ENCODE measurements around the gene TNK2. TPM values are rescaled to one million over a fixed set of nuclear protein-coding genes. Genes with fewer than 3 reads are reported as not detected.

Gene TNK2
- total RNA-seq, 2 donors from 2014 or later = 26.5 to 38.6 TPM

DNA sequence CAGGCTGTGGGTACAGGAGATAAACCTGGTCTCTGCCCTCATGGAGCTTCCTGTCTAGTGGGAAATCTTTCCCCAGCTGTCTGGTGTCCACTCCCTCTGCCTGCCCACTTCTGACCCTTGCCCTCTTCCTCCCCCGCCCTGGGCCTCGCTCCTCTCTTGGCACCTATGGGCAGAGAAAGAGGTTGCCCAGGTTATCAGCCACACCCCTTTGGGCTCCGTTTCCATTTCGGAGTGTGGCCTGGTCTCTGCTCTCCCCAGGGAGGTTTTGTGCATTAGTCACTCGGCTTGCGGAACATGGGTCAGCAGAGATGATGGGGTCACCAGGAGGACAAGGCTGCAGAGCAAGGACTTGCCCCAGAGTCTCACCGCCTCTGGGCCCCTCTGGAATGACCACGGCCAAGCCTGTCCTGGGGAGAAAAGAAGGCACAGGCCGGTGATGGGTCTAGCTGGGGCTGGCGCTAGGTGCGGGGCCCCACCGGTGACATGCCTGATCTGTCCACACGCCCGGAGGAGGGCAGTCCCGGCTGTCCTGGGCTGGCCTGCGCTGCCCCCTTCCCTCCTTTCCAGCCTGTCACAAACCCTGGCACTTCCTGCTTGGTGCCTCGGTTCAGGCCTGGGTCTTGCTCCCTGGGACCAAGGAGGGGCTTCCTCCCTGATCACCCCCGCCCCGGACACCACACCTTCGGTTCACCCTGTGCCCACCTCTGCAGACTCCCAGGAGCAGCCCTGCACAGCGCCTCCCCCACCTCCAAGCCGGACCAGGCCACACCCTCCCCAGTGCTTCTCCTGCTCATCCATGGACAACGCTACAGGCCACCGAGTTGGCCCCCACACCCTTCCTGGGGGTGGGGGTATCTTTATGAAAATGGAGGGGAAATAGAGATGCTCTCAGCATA is 61.0 kb downstream of the TNK2 start:
- Histone ChIP-seq H3K4me1 (peaks cover 0 to 3% of the 10 kb centered on the region in 2 donors), H3K36me3 (no peaks in the 10 kb centered on the region), H3K27me3 (no peaks in the 10 kb centered on the region), H3K27ac (no peak overlapping the region), H3K4me3 (no peak overlapping the region), H3K9me3 (no peaks in the 10 kb centered on the region)
- no peak for DNase-seq (ENCODE audit: low spot score)
- TF ChIP-seq, protein P1, sequence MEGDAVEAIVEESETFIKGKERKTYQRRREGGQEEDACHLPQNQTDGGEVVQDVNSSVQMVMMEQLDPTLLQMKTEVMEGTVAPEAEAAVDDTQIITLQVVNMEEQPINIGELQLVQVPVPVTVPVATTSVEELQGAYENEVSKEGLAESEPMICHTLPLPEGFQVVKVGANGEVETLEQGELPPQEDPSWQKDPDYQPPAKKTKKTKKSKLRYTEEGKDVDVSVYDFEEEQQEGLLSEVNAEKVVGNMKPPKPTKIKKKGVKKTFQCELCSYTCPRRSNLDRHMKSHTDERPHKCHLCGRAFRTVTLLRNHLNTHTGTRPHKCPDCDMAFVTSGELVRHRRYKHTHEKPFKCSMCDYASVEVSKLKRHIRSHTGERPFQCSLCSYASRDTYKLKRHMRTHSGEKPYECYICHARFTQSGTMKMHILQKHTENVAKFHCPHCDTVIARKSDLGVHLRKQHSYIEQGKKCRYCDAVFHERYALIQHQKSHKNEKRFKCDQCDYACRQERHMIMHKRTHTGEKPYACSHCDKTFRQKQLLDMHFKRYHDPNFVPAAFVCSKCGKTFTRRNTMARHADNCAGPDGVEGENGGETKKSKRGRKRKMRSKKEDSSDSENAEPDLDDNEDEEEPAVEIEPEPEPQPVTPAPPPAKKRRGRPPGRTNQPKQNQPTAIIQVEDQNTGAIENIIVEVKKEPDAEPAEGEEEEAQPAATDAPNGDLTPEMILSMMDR (IDR thresholded peaks at IDR 0.05) = no peak

DNA sequence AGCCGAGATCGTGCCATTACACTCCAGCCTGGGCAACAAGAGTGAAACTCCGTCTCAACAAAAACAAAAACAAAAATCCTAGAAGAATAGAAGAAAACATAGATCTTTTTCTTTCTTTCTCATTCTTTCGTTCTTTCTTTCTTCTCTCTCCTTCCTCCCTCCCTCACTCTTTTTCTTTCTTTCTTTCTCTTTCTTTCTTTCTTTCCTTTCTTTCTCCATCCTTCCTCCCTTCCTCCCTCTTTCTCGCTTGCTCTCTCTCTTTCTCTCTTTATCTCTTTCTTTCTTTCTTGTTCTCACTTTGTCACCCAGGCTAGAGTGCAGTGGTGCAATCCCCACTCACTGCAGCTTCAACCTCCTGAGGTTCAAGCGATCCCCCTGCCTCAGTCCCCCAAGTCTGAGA is 62.9 kb downstream of the TNK2 start:
- TF ChIP-seq, protein P1 (IDR thresholded peaks at IDR 0.05) = no peak
- no peak for DNase-seq (ENCODE audit: low spot score)
- Histone ChIP-seq H3K27ac (no peak overlapping the region), H3K9me3 (no peaks in the 10 kb centered on the region), H3K36me3 (no peaks in the 10 kb centered on the region), H3K4me3 (no peak overlapping the region), H3K4me1 (no peaks in the 10 kb centered on the region), H3K27me3 (no peaks in the 10 kb centered on the region)

DNA sequence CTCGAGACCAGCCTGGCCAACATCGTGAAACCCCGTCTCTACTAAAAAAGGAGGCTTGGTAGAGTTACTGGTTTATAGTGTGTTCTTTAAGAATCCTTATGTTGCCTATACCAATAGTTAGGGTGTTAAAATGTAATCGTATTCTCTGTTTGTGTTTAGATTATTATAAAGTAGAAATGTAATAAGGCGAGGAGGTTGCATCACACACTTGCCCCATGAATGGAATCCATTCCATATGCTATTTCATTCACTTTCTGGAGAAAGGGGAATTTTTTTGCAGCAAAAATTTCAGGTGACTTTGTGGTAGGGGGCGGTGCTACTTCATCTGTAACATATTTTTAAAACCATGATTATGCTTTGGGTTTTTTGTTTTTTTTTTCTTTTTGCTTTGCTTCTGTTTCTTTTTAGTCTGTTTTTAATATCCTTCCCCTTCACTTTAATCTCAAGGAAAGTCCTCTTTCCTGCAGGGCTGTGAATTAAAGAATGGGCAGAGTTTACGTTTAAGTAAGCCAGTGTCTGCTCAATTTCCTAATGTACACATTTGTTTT is 63.6 kb downstream of the TNK2 start:
- Histone ChIP-seq H3K27me3 (no peaks in the 10 kb centered on the region), H3K9me3 (no peaks in the 10 kb centered on the region), H3K4me1 (no peaks in the 10 kb centered on the region), H3K27ac (no peak overlapping the region), H3K36me3 (no peaks in the 10 kb centered on the region), H3K4me3 (no peak overlapping the region)
- no peak for DNase-seq (ENCODE audit: low spot score)
- TF ChIP-seq, protein P1 (IDR thresholded peaks at IDR 0.05) = no peak

DNA sequence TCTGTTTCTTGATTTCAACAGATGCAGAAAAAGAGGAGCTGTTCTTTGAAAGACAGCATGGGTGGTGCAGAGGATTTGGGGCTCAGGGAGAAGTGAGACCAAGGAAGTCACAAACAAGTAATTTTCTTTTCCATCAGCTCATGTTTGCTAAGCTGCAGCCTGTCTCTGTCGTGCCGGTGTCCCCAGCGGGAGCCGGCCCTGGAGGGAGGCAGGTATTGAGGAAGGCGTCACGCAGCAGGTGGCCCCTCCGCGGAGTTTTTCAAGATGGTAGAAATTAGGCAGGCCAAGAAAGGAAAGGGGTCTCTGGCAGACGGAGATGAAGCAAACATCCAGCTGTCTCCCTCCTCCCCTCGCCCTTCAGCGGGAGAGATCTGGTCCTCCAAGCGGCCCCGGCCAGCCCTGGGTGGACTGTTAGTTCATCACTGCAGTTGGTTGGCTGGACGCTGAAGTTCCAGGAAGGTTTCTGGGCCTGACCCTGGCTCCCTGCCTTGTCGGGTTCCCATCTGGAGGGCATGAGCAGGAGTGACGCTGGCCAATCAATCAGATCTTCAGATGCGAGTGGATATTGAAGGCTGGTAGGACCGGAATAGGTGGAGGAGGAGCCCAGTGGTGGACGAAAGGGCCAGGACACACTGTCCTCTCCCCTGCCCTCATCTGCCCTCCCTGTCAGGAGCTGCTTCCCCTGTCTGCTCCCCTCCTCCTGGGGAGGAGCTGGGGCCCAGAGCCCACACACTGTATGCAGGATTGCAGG is 68.9 kb downstream of the TNK2 start:
- Histone ChIP-seq H3K36me3 (no peaks in the 10 kb centered on the region), H3K9me3 (no peaks in the 10 kb centered on the region), H3K4me3 (no peak overlapping the region), H3K27me3 (no peaks in the 10 kb centered on the region), H3K4me1 (no peaks in the 10 kb centered on the region), H3K27ac (no peak overlapping the region)
- TF ChIP-seq, protein P1 (IDR thresholded peaks at IDR 0.05) = no peak
- no peak for DNase-seq (ENCODE audit: low spot score)

DNA sequence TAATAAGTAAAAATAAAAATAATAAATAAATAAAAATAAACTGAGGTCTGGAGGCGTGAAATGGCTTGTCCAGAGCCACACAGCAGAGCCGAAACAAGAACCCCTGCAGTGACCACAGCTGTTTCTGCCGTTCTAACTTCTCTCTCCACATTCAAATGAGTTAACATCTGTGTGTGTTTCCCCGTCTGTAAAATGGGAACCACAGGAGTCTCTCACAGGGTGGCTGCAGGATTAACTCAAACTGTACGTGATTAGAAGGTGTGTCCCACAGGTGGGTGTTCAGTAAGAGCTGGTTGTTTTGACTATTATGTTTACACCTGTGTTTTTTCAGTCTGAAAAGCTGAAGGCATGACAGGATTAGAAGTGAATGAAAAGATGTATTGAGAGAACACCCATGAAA is 69.6 kb downstream of the TNK2 start:
- Histone ChIP-seq H3K36me3 (no peaks in the 10 kb centered on the region), H3K27me3 (no peaks in the 10 kb centered on the region), H3K4me3 (no peak overlapping the region), H3K4me1 (no peaks in the 10 kb centered on the region), H3K27ac (no peak overlapping the region), H3K9me3 (no peaks in the 10 kb centered on the region)
- TF ChIP-seq, protein P1 (IDR thresholded peaks at IDR 0.05) = no peak
- DNase-seq (ENCODE audit: low spot score) = no peak

All from right atrium auricular region (tissue), 2 donors.